Activated T-helper 17 cell treated with anti-CD3 and anti-CD28 coated beads, Interleukin-2, amount 50 U/mL, for 72 hours (primary cell): ENCODE results near the gene GAST. TPM values are rescaled to one million over a fixed set of nuclear protein-coding genes. Genes with fewer than 3 reads are reported as not detected.
"Not testable (repeated sequence)": the region's sequence is repeated elsewhere in the genome, so short reads cannot be mapped to it uniquely, and the experiment has no call there.

Experiments used
- ATAC-seq: fragments of 150-1000 bp; cut with Tn5 transposase; replicated peaks from 2 replicates; pipeline ENCODE4 v1.10.0; 2021; ENCODE audit warnings: mild to moderate bottlenecking, moderate library complexity
- H3K27ac Mint-ChIP-seq: one replicate; pipeline ENCODE4 v1.8.0; 2022; ENCODE audit warnings: mixed read lengths
- H3K27me3 Mint-ChIP-seq: one replicate; pipeline ENCODE4 v1.8.0; 2022; ENCODE audit warnings: mixed read lengths
- H3K36me3 Mint-ChIP-seq: one replicate; pipeline ENCODE4 v1.8.0; 2022; ENCODE audit warnings: low read depth, mild to moderate bottlenecking, mixed read lengths
- H3K4me1 Mint-ChIP-seq: one replicate; pipeline ENCODE4 v1.8.0; 2022; ENCODE audit warnings: mixed read lengths
- H3K4me3 Mint-ChIP-seq: one replicate; pipeline ENCODE4 v1.8.0; 2022; ENCODE audit warnings: mild to moderate bottlenecking, mixed read lengths
- H3K9me3 Mint-ChIP-seq: one replicate; pipeline ENCODE4 v1.8.0; 2022; ENCODE audit warnings: mixed read lengths
- total RNA-seq, 2 donors: library from RNA; stranded (reverse); gene quantifications; one replicate each; pipeline ENCODE4 v1.2.3, GENCODE V29; 2022

The GAST gene, protein sequence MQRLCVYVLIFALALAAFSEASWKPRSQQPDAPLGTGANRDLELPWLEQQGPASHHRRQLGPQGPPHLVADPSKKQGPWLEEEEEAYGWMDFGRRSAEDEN
- total RNA-seq: not detected

DNA sequence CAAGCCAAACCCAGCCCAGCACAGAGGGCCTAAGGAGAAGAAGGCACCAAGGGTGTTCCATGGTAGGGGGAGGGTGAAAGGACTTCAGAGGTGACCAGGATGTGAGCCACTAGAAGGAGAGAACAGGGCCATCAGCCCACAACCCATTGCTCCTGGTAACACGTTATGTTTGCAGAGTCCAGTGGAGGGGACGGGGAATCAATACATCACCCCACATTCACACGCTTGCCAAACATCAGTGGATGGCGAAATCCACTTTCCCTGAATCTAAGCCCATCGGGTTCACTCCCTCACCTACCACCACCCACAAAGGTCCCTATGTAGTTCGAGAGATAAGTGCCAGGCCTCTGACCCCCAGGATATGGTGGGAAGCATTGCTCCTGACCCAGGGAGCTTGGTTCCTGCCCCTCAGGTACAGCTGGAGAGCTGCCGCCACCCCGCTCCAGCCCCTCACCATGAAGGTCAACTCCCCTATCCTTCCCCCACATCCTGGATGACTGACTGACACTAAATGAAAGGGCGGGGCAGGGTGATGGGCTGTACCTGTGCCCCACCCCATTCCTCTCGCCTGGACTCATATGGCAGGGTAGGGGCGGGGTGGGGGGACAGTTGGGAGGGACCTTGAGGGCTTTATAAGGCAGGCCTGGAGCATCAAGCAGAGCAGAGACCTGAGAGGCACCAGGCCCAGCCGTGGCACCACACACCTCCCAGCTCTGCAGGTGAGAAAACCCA is at the start of gene GAST:
GAST (plus strand) TSS at position 663 of the 732 bp plus-strand sequence. CDS start 3,106 bp downstream, outside the sequence.
- H3K4me1 Mint-ChIP-seq: no peaks in the 10 kb centered on the region
- H3K4me3 Mint-ChIP-seq: no peak within 1 kb of the TSS
- no peaks in the 10 kb centered on the region for H3K36me3 Mint-ChIP-seq
- H3K9me3 Mint-ChIP-seq: no peaks in the 10 kb centered on the region
- peaks cover 8% of the 10 kb centered on the region for H3K27me3 Mint-ChIP-seq
- no peak for ATAC-seq
- H3K27ac Mint-ChIP-seq: no peak within 1 kb of the TSS

DNA sequence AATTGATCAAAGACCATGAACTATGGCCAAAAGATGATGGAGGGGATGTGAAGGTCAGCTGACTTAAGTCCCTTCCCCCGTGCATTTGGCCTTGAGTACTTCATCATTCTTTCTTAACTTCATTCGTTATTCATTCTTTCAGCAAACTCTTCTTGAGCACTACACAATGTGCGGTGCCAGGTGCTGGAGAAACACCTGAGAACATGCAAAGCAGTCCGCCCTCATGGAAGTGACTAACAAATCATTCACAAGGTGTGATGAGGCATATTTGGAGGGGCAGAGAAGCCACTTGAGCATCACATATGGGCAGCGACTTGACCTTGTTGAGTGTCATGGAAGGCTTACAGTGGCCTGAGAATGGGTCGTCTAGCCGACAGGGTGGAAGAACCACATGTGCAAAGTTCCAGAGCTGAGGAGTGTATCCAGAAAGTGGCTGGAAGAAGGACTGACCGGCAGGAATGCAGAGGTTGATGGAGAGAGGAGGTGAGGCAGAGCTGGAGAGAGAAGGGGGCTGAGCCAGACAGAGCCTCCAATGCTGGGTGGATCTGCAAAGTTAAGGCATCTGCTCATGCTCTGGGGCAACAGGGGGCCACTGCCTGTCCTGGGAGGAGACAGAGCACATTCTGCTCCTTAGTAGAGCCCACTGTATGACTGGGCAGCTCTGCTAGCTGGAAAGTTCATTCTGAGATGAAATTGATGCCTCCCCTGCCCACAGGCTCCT is 48.5 kb upstream of the GAST start:
- Mint-ChIP-seq H3K4me3 (no peak overlapping the region), H3K27ac (peak overlapping the region; percentile 37), H3K36me3 (peaks cover 6% of the 10 kb centered on the region), H3K27me3 (no peaks in the 10 kb centered on the region), H3K4me1 (peaks cover 24% of the 10 kb centered on the region), H3K9me3 (no peaks in the 10 kb centered on the region)
- ATAC-seq: no peak

DNA sequence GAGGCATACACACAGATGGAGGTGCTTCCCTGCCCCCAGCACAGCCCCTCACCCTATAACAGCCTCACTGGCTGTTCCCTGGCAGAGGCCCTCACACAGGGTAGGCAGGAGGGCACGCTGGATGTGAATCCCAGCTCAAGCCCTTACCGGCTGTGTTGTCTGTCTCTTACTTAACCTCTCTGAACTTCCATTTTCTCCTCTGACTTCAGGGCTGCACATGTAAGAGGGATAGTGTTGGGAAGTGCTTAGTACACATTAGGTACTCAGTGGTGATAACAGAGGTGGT is 48.0 kb upstream of the GAST start:
- no peaks in the 10 kb centered on the region for H3K9me3 Mint-ChIP-seq
- no peaks in the 10 kb centered on the region for H3K27me3 Mint-ChIP-seq
- H3K4me1 Mint-ChIP-seq: peaks cover 24% of the 10 kb centered on the region

DNA sequence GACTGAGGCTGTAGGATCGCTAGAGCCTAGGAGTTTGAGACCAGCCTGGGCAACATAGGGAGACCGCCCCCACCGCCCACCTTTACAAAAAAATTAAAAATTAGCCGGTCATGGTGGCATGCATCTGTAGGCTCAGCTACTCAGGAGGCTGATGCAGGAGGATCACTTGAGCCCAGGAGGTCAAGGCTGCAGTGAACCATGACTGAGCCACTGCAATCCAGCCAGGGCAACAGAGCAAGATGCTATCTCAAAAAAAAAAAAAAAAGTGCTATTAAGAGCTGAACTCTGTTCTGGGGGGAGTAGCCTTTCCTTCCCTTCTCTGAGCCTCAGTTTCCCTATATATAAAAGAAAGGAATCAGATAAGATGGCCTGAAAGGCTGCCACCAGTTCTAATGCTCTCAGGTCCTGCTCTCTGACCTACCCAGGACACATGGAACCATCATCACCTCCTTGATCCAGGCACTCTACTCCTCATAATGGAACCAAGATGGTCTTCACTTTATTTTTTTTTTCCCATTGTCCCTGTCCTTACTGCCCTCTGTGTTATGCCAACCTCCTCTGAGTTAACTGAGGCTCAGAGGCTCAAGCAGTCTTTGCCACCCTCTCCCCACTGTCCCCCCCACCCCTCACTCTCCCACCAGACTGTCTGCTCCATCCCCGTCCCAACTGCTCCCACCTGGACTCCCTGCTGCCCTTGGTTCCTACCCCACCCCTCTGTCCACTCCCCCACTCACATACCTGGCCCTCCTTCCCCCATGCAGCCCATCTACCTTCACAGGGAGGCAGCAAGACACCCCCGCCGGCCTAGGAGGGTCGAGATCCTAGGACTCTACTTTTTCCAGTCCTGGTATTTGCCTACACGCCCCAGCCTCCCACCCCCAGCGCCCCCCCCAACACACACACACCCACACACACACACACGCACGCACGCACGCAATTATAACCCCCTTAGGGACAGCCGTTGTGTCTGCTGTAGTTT is 47.3 kb upstream of the GAST start:
- no peaks in the 10 kb centered on the region for H3K9me3 Mint-ChIP-seq
- H3K36me3 Mint-ChIP-seq: peaks cover 6% of the 10 kb centered on the region
- peak overlapping the region; percentile 97 for H3K27ac Mint-ChIP-seq
- H3K4me3 Mint-ChIP-seq: peak overlapping the region; percentile 93
- ATAC-seq: no peak
- no peaks in the 10 kb centered on the region for H3K27me3 Mint-ChIP-seq
- peaks cover 32% of the 10 kb centered on the region for H3K4me1 Mint-ChIP-seq

More for the DNA sequence above, 48.0 kb upstream of the GAST start:
- H3K36me3 Mint-ChIP-seq: peaks cover 6% of the 10 kb centered on the region
- H3K27ac Mint-ChIP-seq: no peak overlapping the region
- ATAC-seq: no peak
- no peak overlapping the region for H3K4me3 Mint-ChIP-seq

DNA sequence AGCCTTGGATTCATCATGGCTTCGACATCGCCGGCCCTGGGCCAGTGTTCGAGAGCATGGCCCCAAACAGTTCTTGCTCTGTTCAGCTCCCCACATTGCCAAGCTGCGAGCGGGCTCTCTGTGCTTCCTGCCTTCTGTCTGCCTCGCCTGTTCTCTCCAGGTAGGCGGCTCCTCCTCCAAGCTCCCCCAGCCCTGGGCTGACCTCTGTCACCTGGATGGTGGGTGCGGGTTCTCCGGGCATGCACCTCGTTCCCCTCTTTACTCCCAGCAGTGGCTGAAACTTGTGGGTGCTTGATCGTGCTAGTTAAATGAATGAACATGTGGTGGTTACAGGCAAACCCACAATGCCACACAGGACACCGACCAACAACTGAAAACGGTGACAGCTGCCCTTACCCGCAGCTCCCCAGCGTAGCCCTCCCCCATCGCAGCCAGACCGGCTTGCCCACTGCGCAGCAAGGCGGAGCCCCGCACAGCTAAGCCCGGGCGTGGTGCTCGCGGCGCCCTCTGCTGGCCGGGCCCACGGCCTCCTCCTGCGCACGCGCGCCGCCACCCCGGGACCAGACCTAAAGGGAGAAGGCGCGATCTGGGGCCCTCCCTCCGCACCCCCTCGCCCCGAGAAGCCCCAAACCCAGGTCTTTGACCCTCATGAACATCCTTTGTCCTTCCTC is 46.4 kb upstream of the GAST start:
- ATAC-seq: peak; percentile 80

DNA sequence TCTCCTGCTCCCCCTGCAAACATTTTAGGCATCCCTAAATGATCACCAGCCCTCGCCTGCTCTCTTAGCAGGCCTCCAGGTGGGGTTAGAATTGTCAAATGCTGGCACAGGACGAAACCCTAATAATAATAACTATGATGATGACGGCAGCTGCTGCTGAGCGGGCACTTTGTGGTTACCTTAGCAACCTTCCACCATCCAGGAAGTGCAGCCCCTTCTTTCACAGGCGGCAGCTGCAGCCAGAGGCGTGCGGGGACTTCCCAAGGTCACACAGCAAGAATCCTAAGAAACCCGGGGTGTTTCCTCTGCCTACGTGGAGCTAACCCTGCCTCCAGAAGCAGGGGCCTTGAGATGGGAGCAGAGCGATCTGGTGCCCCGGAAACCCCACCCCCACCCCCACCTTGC is 45.9 kb upstream of the GAST start:
- Mint-ChIP-seq H3K27me3 (no peaks in the 10 kb centered on the region), H3K27ac (peak overlapping the region; percentile 97), H3K4me1 (peaks cover 32% of the 10 kb centered on the region), H3K4me3 (peak overlapping the region; percentile 93), H3K36me3 (peaks cover 6% of the 10 kb centered on the region), H3K9me3 (no peaks in the 10 kb centered on the region)
- ATAC-seq: peak; percentile 66

More for the DNA sequence above, 46.4 kb upstream of the GAST start:
- no peaks in the 10 kb centered on the region for H3K9me3 Mint-ChIP-seq
- no peaks in the 10 kb centered on the region for H3K27me3 Mint-ChIP-seq
- peak overlapping the region; percentile 93 for H3K4me3 Mint-ChIP-seq
- H3K4me1 Mint-ChIP-seq: peaks cover 32% of the 10 kb centered on the region
- H3K27ac Mint-ChIP-seq: peak overlapping the region; percentile 97
- peaks cover 6% of the 10 kb centered on the region for H3K36me3 Mint-ChIP-seq

DNA sequence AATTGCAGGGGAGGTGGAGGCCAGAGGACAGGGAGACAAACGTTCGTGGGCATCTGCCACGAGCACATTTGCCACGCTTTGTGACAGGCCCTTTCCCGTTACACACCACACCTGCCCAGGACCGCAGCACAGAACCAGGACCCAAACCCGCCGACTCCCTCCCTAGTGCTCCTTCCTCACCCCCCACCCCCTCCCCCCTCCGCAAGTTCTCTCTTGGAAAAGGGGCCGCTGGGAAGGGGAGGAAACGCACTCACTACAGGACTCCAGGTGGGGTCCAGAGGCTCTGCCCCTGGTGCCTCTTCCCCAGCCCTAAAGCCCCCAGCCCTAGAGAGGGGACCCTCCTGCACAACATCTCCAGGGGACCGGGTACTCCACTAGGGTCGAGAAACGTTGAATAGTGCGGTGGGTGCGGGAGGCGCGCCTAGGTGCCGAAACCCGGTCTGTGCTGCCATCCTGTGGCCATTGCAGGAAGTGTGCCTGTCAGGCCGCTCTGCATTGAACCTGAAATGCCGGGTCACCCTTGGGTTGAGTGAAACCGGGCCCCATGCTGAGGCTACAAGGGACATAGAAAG is 45.3 kb upstream of the GAST start:
- Mint-ChIP-seq H3K36me3 (peaks cover 6% of the 10 kb centered on the region), H3K27me3 (no peaks in the 10 kb centered on the region), H3K4me3 (peak overlapping the region; percentile 93), H3K9me3 (no peaks in the 10 kb centered on the region), H3K4me1 (peaks cover 32% of the 10 kb centered on the region), H3K27ac (peak overlapping the region; percentile 97)
- ATAC-seq: peak; percentile 53

DNA sequence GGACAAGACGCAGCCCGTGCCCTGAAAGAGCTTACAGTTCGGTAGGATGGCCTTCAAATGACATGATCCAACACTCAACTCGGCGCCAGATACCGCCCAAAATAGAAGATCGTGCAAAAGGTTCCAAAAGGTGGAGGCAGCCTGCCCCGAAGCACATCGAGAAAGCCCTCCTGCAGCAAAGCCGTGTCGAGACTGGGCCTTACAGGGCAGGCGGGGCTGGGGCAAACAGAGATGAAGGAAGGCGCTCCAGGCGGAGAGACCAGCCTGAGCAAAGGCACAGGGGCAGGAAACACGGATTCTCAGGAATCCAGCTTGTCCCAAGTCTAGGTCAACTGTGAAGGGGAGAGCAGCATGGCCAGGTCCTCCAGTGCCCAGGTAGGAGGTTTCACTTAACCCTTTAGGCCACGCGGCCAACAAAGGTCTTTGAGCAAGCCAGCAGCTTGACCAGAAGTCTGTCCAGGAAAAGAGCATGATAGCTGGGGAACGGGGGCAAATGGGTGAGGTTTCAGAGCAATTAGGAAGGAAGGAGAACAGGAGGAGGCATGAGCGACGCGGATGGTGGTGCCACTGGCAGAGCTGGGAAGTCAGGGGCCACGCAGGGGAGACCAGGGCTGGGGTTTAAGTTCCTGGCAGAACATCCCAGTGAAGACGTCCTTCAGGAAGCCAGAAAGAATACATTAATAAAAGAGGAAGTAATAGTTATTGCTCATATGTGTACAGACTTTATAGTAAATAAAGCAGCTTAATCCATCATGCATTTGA is 44.7 kb upstream of the GAST start:
- no peaks in the 10 kb centered on the region for H3K9me3 Mint-ChIP-seq
- H3K4me3 Mint-ChIP-seq: peak overlapping the region; percentile 93
- H3K36me3 Mint-ChIP-seq: peaks cover 6% of the 10 kb centered on the region
- no peak for ATAC-seq
- peak overlapping the region; percentile 97 for H3K27ac Mint-ChIP-seq
- H3K4me1 Mint-ChIP-seq: peaks cover 32% of the 10 kb centered on the region
- H3K27me3 Mint-ChIP-seq: no peaks in the 10 kb centered on the region

DNA sequence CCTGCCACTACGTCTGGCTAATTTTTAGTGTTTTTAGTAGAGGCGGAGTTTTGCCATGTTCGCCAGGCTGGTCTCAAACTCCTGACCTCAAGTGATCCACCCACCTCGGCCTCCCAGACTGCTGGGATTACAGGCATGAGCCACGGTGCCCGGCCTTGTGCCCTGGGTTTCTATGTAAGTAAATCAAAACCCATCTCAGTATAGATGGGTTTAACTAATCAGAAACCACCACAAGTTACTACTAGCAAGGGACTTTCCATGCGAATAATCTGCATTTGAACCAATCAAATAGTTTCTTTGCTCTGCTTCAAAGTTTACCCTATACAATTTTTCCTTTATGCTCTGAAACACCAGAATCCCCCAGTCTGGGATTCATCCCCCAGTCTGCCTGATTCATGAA is 40.0 kb upstream of the GAST start:
- ATAC-seq: peak; percentile 61
- Mint-ChIP-seq H3K27ac (peak overlapping the region; percentile 81), H3K9me3 (no peaks in the 10 kb centered on the region), H3K4me3 (peak overlapping the region; percentile 59), H3K36me3 (no peaks in the 10 kb centered on the region), H3K27me3 (no peaks in the 10 kb centered on the region), H3K4me1 (peaks cover 20% of the 10 kb centered on the region)

DNA sequence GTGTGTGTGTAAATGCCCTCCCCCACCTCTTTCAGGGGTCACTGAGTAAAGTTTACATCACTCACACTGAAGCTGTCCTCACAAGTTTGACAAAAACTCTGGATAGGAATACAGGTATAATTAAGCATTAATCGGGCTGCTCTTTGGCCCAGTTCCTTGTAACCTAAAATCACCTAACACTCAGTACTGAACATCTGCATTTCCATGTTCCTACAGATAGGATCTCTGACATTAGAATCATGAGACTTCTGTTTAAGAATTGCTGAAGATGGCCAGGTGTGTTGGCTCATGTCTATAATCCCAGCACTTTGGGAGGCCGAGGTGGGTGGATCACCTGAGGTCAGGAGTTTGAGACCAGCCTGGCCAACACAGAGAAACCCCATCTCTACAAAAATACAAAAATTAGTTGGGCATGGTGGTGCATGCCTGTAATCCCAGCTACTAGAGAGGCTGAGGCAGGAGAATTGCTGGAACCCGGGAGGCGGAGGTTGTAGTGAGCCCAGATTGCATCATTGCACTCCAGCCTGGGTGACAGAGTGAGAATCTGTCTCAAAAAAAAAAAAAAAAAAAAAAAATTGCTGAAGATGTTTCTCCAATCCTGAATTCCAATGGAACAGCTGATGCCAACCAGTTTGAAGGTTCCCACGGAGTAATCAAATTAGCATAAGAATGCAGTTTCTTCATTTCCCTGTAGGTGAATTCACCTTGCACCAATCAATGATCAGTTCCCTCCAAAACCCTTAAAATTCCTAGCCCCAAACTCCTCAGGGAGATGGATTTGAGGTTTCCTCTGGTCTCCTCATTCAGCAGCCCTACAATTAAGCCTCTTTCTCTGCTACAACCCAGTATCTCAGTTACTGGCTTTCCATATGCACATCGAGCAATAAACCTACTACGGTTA is 36.7 kb upstream of the GAST start:
- H3K27ac Mint-ChIP-seq, H3K36me3 Mint-ChIP-seq, ATAC-seq, H3K9me3 Mint-ChIP-seq, H3K4me3 Mint-ChIP-seq, H3K27me3 Mint-ChIP-seq: not testable (repeated sequence)
- H3K4me1 Mint-ChIP-seq: peaks cover 30% of the 10 kb centered on the region

DNA sequence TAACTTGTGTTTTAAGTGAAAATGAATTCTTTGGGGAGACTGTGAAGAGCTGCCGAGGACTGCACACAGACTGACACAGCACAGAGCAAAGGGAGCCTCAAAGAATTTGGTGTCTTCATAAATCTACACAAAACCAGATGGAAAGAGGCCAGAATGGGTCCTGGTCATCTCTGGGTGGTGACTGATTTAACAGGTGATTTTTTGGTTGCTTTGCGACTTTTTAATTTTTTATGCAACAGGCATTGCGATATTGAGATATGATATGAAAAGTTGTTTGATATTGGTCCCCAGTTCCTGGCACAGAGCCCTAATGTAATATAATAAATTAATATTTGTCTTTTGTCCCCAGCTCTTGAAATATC is 36.1 kb upstream of the GAST start:
- Mint-ChIP-seq H3K27me3 (no peaks in the 10 kb centered on the region), H3K4me3 (no peak overlapping the region), H3K9me3 (no peaks in the 10 kb centered on the region), H3K27ac (no peak overlapping the region), H3K36me3 (no peaks in the 10 kb centered on the region), H3K4me1 (peaks cover 30% of the 10 kb centered on the region)
- ATAC-seq: no peak

DNA sequence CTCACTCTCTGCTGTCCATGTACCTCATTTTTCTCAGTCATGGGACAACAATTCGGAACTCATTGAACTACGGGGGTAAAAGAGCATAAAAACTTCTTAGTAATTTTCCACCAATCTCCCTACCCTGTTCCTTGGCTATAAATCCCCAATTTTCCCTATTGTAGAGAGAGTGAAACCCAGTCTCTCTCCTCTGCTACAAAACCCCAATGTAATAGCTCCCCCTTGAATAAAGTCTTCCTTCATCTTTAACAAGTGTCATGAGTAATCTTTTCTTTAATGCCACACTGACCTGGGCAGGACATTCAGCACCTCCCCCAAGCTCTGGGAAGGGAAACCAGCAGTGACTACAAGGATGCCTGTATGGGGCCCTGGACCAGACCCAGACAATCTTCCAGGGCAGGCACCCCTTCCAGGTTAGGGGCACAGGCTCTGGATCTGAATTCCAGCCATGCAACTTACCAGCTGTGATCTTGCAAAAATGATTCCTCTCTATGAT is 33.7 kb upstream of the GAST start:
- peak overlapping the region; percentile 85 for H3K4me3 Mint-ChIP-seq
- ATAC-seq: peak; percentile 39
- no peaks in the 10 kb centered on the region for H3K9me3 Mint-ChIP-seq
- no peaks in the 10 kb centered on the region for H3K27me3 Mint-ChIP-seq
- H3K27ac Mint-ChIP-seq: peak overlapping the region; percentile 91
- no peaks in the 10 kb centered on the region for H3K36me3 Mint-ChIP-seq
- H3K4me1 Mint-ChIP-seq: peaks cover 30% of the 10 kb centered on the region
